ENCODE data around the gene CNTNAP5. TPM values are rescaled to one million over a fixed set of nuclear protein-coding genes. Genes with fewer than 3 reads are reported as not detected.

The CNTNAP5 gene
- total RNA-seq, 1 donor from 2014 or later: 5.0 TPM

DNA sequence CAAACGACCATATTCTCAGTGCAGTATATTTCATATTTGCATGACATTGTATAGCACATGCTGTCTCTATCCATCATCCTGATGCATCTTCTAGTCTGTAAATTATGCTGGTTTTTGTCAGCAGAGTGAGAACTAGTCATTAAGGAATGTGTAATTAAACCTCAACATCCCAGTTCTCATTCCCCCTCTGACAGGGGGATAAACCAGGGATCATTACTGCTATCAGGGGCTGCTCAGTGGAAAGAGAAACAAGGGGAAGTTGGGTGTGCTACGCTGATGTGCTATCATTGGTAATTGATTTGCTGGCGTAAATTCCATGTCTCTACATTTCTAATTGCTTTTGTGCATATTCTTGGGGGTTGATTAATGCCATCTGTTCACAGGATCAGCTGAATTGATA lies 7.7 kb downstream of the CNTNAP5 start:
- DNase-seq (ENCODE audit: extremely low spot score, unreplicated experiment): no peak
- no peak overlapping the region for H3K27ac Mint-ChIP-seq
- TF ChIP-seq, protein P1, sequence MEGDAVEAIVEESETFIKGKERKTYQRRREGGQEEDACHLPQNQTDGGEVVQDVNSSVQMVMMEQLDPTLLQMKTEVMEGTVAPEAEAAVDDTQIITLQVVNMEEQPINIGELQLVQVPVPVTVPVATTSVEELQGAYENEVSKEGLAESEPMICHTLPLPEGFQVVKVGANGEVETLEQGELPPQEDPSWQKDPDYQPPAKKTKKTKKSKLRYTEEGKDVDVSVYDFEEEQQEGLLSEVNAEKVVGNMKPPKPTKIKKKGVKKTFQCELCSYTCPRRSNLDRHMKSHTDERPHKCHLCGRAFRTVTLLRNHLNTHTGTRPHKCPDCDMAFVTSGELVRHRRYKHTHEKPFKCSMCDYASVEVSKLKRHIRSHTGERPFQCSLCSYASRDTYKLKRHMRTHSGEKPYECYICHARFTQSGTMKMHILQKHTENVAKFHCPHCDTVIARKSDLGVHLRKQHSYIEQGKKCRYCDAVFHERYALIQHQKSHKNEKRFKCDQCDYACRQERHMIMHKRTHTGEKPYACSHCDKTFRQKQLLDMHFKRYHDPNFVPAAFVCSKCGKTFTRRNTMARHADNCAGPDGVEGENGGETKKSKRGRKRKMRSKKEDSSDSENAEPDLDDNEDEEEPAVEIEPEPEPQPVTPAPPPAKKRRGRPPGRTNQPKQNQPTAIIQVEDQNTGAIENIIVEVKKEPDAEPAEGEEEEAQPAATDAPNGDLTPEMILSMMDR (conservative IDR thresholded peaks at IDR 0.05): no peak
- H3K4me3 Mint-ChIP-seq: no peak overlapping the region
- no peaks in the 10 kb centered on the region for H3K36me3 Mint-ChIP-seq
- no peaks in the 10 kb centered on the region for H3K9me3 Mint-ChIP-seq
- no peaks in the 10 kb centered on the region for H3K4me1 Mint-ChIP-seq (ENCODE audit: unreplicated experiment)
- H3K27me3 Mint-ChIP-seq: no peaks in the 10 kb centered on the region

DNA sequence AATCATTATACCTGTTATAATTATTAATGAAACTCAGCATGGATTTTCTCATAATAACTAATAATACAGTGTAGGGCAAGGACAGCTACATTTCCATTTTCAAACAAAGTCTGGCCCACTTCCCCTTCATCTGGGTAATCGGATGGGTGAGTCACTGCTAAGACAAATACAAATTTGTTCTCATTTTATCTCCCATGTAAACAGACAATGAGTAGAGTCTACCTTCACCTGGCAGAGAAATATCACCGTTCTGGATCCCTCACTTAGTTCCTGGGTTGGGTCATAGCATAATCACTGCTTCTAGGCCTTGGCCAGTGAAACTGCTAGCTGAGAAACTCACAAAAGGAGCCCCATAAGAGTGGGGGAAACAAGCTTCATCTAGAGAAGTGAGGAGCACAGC lies 9.2 kb downstream of the CNTNAP5 start:
- no peaks in the 10 kb centered on the region for H3K4me1 Mint-ChIP-seq (ENCODE audit: unreplicated experiment)
- H3K27ac Mint-ChIP-seq: no peak overlapping the region
- H3K9me3 Mint-ChIP-seq: no peaks in the 10 kb centered on the region
- no peaks in the 10 kb centered on the region for H3K36me3 Mint-ChIP-seq
- no peak for DNase-seq (ENCODE audit: extremely low spot score, unreplicated experiment)
- TF ChIP-seq, protein P1 (conservative IDR thresholded peaks at IDR 0.05): no peak
- H3K27me3 Mint-ChIP-seq: no peaks in the 10 kb centered on the region
- no peak overlapping the region for H3K4me3 Mint-ChIP-seq

DNA sequence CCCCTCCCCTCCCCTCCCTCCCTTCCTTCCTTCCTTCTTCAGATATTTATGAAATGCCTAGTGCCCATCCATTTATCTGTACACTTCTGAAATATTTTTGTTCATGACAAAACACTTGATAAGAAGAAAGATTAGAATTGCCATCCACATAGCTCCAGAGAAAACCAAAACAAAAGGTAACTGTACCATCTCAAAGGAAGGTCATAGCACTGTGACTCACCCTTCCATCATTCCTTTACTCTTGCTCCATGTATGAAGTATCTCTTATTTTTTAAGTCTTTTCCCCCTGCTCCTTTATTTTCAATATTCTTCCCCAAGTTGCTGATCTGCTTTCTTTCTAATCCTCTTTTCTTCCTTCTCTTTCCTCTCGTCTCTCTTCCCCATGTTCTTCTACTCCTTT lies 9.9 kb downstream of the CNTNAP5 start:
- TF ChIP-seq, protein P1 (conservative IDR thresholded peaks at IDR 0.05): no peak
- Mint-ChIP-seq H3K9me3 (no peaks in the 10 kb centered on the region), H3K4me3 (no peak overlapping the region), H3K4me1 (ENCODE audit: unreplicated experiment) (no peaks in the 10 kb centered on the region), H3K27me3 (no peaks in the 10 kb centered on the region), H3K36me3 (no peaks in the 10 kb centered on the region), H3K27ac (no peak overlapping the region)
- no peak for DNase-seq (ENCODE audit: extremely low spot score, unreplicated experiment)

DNA sequence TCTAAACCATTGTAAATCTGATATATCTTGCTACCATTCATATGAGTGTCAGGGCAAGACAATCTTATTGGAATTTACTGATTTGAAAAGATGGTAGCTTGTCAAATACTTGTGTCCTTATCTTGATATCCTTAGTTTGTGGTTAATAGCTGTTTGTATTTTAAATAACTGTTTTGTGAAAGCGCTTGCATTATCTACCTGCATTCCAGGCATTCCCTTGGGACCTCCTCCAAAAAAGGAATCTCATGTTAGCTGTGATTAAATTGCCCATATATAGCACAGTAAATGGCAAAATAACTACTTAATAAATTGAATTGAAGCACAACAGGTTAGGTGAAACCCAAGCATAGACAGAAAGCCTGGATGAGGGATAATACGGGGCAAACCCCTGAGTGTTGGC lies 13.9 kb downstream of the CNTNAP5 start:
- no peak for DNase-seq (ENCODE audit: extremely low spot score, unreplicated experiment)
- no peaks in the 10 kb centered on the region for H3K4me1 Mint-ChIP-seq (ENCODE audit: unreplicated experiment)
- TF ChIP-seq, protein P1 (conservative IDR thresholded peaks at IDR 0.05): no peak
- H3K36me3 Mint-ChIP-seq: no peaks in the 10 kb centered on the region
- H3K27me3 Mint-ChIP-seq: peaks cover 4% of the 10 kb centered on the region
- H3K27ac Mint-ChIP-seq: no peak overlapping the region
- H3K9me3 Mint-ChIP-seq: no peaks in the 10 kb centered on the region
- no peak overlapping the region for H3K4me3 Mint-ChIP-seq

DNA sequence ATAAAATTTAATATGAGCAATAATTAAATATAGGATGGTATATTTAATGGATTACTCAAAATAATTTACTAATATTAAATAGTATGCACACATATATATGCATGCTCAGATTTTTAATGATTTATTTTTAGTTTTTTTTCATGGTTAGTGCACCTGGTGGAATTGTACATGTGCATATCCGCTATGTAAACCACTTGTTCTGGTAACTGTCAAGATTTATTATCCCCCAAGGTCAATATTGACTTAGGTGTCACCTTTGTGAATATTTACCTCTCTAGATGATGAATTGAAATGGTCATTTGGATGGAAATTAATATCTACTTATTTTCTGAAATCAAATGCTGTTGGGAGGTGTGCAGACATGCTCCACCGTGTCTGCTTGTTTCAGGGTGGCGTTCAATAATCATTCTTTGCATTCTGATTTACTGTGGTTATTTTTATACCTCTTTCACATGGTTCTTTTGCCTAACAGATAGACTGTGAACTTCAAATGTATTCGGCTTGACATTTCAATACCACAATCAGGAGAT lies 14.7 kb downstream of the CNTNAP5 start:
- DNase-seq (ENCODE audit: extremely low spot score, unreplicated experiment): no peak
- Mint-ChIP-seq H3K9me3 (no peaks in the 10 kb centered on the region), H3K4me3 (no peak overlapping the region), H3K36me3 (no peaks in the 10 kb centered on the region), H3K27me3 (peaks cover 4% of the 10 kb centered on the region), H3K4me1 (ENCODE audit: unreplicated experiment) (no peaks in the 10 kb centered on the region), H3K27ac (no peak overlapping the region)
- TF ChIP-seq, protein P1 (conservative IDR thresholded peaks at IDR 0.05): no peak

DNA sequence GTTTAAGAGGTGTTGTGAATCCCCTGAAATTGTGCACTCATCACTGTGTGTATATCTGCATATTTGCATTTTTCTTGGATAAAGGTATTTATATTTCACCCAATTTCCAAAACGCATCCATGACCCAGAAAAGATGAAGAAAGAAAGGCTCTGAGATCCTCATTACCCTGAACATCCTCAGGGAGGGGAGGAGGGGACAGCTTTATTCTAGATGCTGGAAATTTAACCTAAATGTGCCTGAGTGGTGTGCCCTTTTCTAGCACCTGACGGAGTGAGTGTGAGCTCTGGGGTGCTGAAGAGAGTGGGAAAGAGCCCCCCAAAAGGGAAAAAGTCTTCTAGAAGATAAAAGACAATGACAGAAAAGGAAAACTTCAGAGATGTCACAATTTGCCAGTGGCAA lies 20.8 kb downstream of the CNTNAP5 start:
- no peak overlapping the region for H3K27ac Mint-ChIP-seq
- H3K4me1 Mint-ChIP-seq (ENCODE audit: unreplicated experiment): no peaks in the 10 kb centered on the region
- no peak overlapping the region for H3K4me3 Mint-ChIP-seq
- no peaks in the 10 kb centered on the region for H3K9me3 Mint-ChIP-seq
- H3K27me3 Mint-ChIP-seq: peaks cover 4% of the 10 kb centered on the region
- no peaks in the 10 kb centered on the region for H3K36me3 Mint-ChIP-seq
- no peak for DNase-seq (ENCODE audit: extremely low spot score, unreplicated experiment)
- TF ChIP-seq, protein P1 (conservative IDR thresholded peaks at IDR 0.05): no peak

Measured in type B pancreatic cell (in vitro differentiated cells).